Tibial artery (tissue), 4 donors: ENCODE results near the gene PTGIS.

Source experiments
- DNase-seq, 2 donors: peaks; one replicate each; pipeline ENCODE4 v3.0.0-alpha.2; 2019
- H3K27ac ChIP-seq, 2 donors: fragments of 200-600 bp; sonication (generic) in 1 of 2; 1 replicate in 1 of 2; 2 replicates in 1 of 2; pipeline ENCODE4 v1.5.1; 2018 to 2019; ENCODE audit warnings: mild to moderate bottlenecking in 1 of 2
- H3K27me3 ChIP-seq, 2 donors: fragments of 200-600 bp; sonication (generic) in 1 of 2; one replicate each; pipeline versions ENCODE4 v1.5.1 to v1.6.0; 2016 to 2019
- H3K36me3 ChIP-seq, 3 donors: fragments of 200-600 bp; sonication (generic) in 2 of 3; one replicate each; pipeline ENCODE4 v1.5.1; 2016 to 2019; ENCODE audit warnings: mild to moderate bottlenecking in 2 of 3
- H3K4me1 ChIP-seq, 4 donors: fragments of 200-600 bp; sonication (generic) in 2 of 4; 1 replicate in 3 of 4; 2 replicates in 1 of 4; pipeline ENCODE4 v1.5.1; 2016 to 2019
- H3K4me3 ChIP-seq, 2 donors: fragments of 200-600 bp; sonication (generic) in 1 of 2; 1 replicate in 1 of 2; 2 replicates in 1 of 2; pipeline ENCODE4 v1.5.1; 2018 to 2019; ENCODE audit warnings: mild to moderate bottlenecking in 2 of 2
- H3K9me3 ChIP-seq, 3 donors: fragments of 200-600 bp; sonication (generic) in 1 of 3; one replicate each; pipeline ENCODE4 v1.5.1; 2016 to 2019
- CTCF ChIP-seq, 2 experiments: fragments of 200-600 bp in 1 of 2; fragments of 450-650 bp in 1 of 2; IDR thresholded peaks; one replicate each; pipeline ENCODE4 v1.5.1; 2017 to 2019; ENCODE audit warnings: antibody characterized with exemption in 2 of 2, mild to moderate bottlenecking in 1 of 2, moderate library complexity in 1 of 2
- intact Hi-C: fragments of 100-400 bp; cut with DNase I; formaldehyde crosslinking; loops from one replicate; pipeline ENCODE4 v1.15.0; 2023; ENCODE audit warnings: low total_unique reads

The PTGIS gene

GRCh38 chr20:49460131-49460530 is 107.8 kb downstream of the PTGIS start:
- no peaks in the 10 kb centered on the region for H3K4me1 ChIP-seq
- DNase-seq: no peak
- no peak overlapping the region for H3K4me3 ChIP-seq
- no peaks in the 10 kb centered on the region for H3K27me3 ChIP-seq
- no peak overlapping the region for H3K27ac ChIP-seq
- H3K9me3 ChIP-seq: no peaks in the 10 kb centered on the region
- no peaks in the 10 kb centered on the region for H3K36me3 ChIP-seq
- TF ChIP-seq CTCF (IDR thresholded peaks at IDR 0.05): no peak
- intact Hi-C loops: no loop called here

- H3K36me3 ChIP-seq: no peaks in the 10 kb centered on the region
- intact Hi-C loops: no loop called here
- no peaks in the 10 kb centered on the region for H3K27me3 ChIP-seq
- H3K4me3 ChIP-seq: no peak overlapping the region
- H3K27ac ChIP-seq: no peak overlapping the region
- DNase-seq: no peak
- H3K9me3 ChIP-seq: no peaks in the 10 kb centered on the region
- TF ChIP-seq CTCF (IDR thresholded peaks at IDR 0.05): no peak
- H3K4me1 ChIP-seq: no peaks in the 10 kb centered on the region
These were observed 108.3 kb downstream of the PTGIS start for GRCh38 chr20:49459684-49460083.

- Histone ChIP-seq H3K4me1 (peaks cover 0 to 2% (median 1%) of the 10 kb centered on the region in 4 donors), H3K27ac (no peak overlapping the region), H3K9me3 (no peaks in the 10 kb centered on the region), H3K27me3 (no peaks in the 10 kb centered on the region), H3K36me3 (no peaks in the 10 kb centered on the region), H3K4me3 (no peak overlapping the region)
- TF ChIP-seq CTCF (IDR thresholded peaks at IDR 0.05): no peak
- DNase-seq: no peak
- intact Hi-C loops: no loop called here
These were observed 110.5 kb downstream of the PTGIS start for GRCh38 chr20:49457444-49457843.

GRCh38 chr20:49456646-49457045 is 111.3 kb downstream of the PTGIS start:
- H3K9me3 ChIP-seq: no peaks in the 10 kb centered on the region
- no peaks in the 10 kb centered on the region for H3K27me3 ChIP-seq
- no peak overlapping the region for H3K27ac ChIP-seq
- no peak for TF ChIP-seq CTCF (IDR thresholded peaks at IDR 0.05)
- H3K4me1 ChIP-seq: peaks cover 0 to 8% (median 7%) of the 10 kb centered on the region in 4 donors
- intact Hi-C loops: no loop called here
- H3K36me3 ChIP-seq: no peaks in the 10 kb centered on the region
- DNase-seq: no peak
- H3K4me3 ChIP-seq: no peak overlapping the region

- Histone ChIP-seq H3K36me3 (no peaks in the 10 kb centered on the region), H3K27ac (no peak overlapping the region), H3K9me3 (no peaks in the 10 kb centered on the region), H3K4me1 (peaks cover 0 to 8% (median 7%) of the 10 kb centered on the region in 4 donors), H3K4me3 (no peak overlapping the region), H3K27me3 (no peaks in the 10 kb centered on the region)
- DNase-seq: no peak
- intact Hi-C loops: no loop called here
- no peak for TF ChIP-seq CTCF (IDR thresholded peaks at IDR 0.05)
These were observed 112.2 kb downstream of the PTGIS start for GRCh38 chr20:49455691-49456090.
